Measurements from ENCODE around the gene LAMTOR5. TPM values are rescaled to one million over a fixed set of nuclear protein-coding genes. Genes with fewer than 3 reads are reported as not detected.

LAMTOR5 gene
- polyA plus RNA-seq, 1 of the 3 experiments (the other 2 are of a cell fraction) = 442 TPM

- peaks cover 3% of the 10 kb centered on the region for H3F3A ChIP-seq (replicated peaks; ENCODE audit: insufficient read depth)
- H2AFZ ChIP-seq (ENCODE audit: low read depth) = no peak overlapping the region
- no peaks in the 10 kb centered on the region for H3K27me3 ChIP-seq (ENCODE audit: insufficient read depth)
- DNase-seq = no peak
- no peaks in the 10 kb centered on the region for H3K4me1 ChIP-seq (ENCODE audit: control insufficient read depth in 1 of 2, insufficient read depth in 2 of 2, low read depth in 1 of 2, low read length in 1 of 2)
- H4K20me1 ChIP-seq (ENCODE audit: insufficient read depth) = no peaks in the 10 kb centered on the region; the same call in 1 of the 2 replicates
- no peak overlapping the region for H3K27ac ChIP-seq (ENCODE audit: low read depth in 2 of 2, low read length in 1 of 2)
- ChIA-PET CTCF (interaction anchor here (1.2 to 1.7 kb wide), 4 partner anchors 35 to 168 kb away, joined by 3 to 5 read pairs (median 4); no protein-coding TSS in a partner anchor), POLR2A (no interaction called here)
- H3K36me3 ChIP-seq (replicated peaks in 1 of 2; ENCODE audit: control insufficient read depth in 1 of 2, insufficient read depth in 2 of 2, low read length in 1 of 2) = peaks cover 27 to 52% of the 10 kb centered on the region in 2 experiments
- WGBS (ENCODE audit: low lambda C conversion rate) = 97% methylated on average over 1 of the region's 1 CpG
- H3K9ac ChIP-seq = no peak overlapping the region
- no peaks in the 10 kb centered on the region for H3K9me3 ChIP-seq
- H3K79me2 ChIP-seq (ENCODE audit: insufficient read depth) = peaks cover 18% of the 10 kb centered on the region; the same call in 1 of the 2 replicates
- TF ChIP-seq NFIC (IDR thresholded peaks at IDR 0.05; ENCODE audit: borderline replicate concordance) = no peak
- TF ChIP-seq REST (IDR thresholded peaks at IDR 0.05; ENCODE audit: low read depth, low read length) = no peak
- TF ChIP-seq TAF1 (IDR thresholded peaks at IDR 0.05; ENCODE audit: borderline replicate concordance, low read depth, low read length) = no peak
- no peak for TF ChIP-seq RFX5 (IDR thresholded peaks at IDR 0.05; ENCODE audit: low read length)
- TF ChIP-seq EZH2phosphoT487 (IDR thresholded peaks at IDR 0.05; ENCODE audit: borderline replicate concordance, low read depth) = no peak
- no peak for TF ChIP-seq SMC3 (IDR thresholded peaks at IDR 0.05; ENCODE audit: low read depth, low read length)
- no peak for TF ChIP-seq RXRA (IDR thresholded peaks at IDR 0.05; ENCODE audit: borderline replicate concordance, low read depth)
- TF ChIP-seq, protein P1, sequence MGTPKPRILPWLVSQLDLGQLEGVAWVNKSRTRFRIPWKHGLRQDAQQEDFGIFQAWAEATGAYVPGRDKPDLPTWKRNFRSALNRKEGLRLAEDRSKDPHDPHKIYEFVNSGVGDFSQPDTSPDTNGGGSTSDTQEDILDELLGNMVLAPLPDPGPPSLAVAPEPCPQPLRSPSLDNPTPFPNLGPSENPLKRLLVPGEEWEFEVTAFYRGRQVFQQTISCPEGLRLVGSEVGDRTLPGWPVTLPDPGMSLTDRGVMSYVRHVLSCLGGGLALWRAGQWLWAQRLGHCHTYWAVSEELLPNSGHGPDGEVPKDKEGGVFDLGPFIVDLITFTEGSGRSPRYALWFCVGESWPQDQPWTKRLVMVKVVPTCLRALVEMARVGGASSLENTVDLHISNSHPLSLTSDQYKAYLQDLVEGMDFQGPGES (IDR thresholded peaks at IDR 0.05; ENCODE audit: low read depth, low read length) = no peak
- TF ChIP-seq GATA2 (CRISPR knock-in tag; IDR thresholded peaks at IDR 0.05) = no peak
- no peak for TF ChIP-seq FOXM1 (IDR thresholded peaks at IDR 0.05; ENCODE audit: low read depth)
- no peak for TF ChIP-seq MAX (IDR thresholded peaks at IDR 0.05; ENCODE audit: low read depth)
- TF ChIP-seq FOSL2 (IDR thresholded peaks at IDR 0.05; ENCODE audit: borderline replicate concordance, low read depth) = no peak
- TF ChIP-seq MXI1 (IDR thresholded peaks at IDR 0.05; ENCODE audit: low read depth, low read length) = no peak
- TF ChIP-seq MEF2A (IDR thresholded peaks at IDR 0.05; ENCODE audit: borderline replicate concordance, low read depth) = no peak
- no peak for TF ChIP-seq ZBTB33 (IDR thresholded peaks at IDR 0.05; ENCODE audit: borderline replicate concordance, low read depth)
- no peak for TF ChIP-seq CHD2 (IDR thresholded peaks at IDR 0.05; ENCODE audit: low read length, partially characterized antibody)
- TF ChIP-seq SIN3A (IDR thresholded peaks at IDR 0.05; ENCODE audit: borderline replicate concordance, low read depth, low read length) = no peak
- TF ChIP-seq, protein P2, sequence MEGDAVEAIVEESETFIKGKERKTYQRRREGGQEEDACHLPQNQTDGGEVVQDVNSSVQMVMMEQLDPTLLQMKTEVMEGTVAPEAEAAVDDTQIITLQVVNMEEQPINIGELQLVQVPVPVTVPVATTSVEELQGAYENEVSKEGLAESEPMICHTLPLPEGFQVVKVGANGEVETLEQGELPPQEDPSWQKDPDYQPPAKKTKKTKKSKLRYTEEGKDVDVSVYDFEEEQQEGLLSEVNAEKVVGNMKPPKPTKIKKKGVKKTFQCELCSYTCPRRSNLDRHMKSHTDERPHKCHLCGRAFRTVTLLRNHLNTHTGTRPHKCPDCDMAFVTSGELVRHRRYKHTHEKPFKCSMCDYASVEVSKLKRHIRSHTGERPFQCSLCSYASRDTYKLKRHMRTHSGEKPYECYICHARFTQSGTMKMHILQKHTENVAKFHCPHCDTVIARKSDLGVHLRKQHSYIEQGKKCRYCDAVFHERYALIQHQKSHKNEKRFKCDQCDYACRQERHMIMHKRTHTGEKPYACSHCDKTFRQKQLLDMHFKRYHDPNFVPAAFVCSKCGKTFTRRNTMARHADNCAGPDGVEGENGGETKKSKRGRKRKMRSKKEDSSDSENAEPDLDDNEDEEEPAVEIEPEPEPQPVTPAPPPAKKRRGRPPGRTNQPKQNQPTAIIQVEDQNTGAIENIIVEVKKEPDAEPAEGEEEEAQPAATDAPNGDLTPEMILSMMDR (IDR thresholded peaks at IDR 0.05) = no peak
- no peak overlapping the region for H3K4me3 ChIP-seq (ENCODE audit: low read depth in 2 of 2, low read length in 1 of 2)
- no peaks in the 10 kb centered on the region for H3K9me2 ChIP-seq
- no peak overlapping the region for H3K4me2 ChIP-seq
Observed at GRCh38 chr1:110375490-110375889, 32.0 kb downstream of the LAMTOR5 start.
